ENCODE measurements around the gene ZNF524.
"Not testable (repeated sequence)": the region's sequence is repeated elsewhere in the genome, so short reads cannot be mapped to it uniquely, and the experiment has no call there.

ZNF524 gene

GRCh38 chr19:55580628-55581144, 19.4 kb upstream of the ZNF524 start, which contains the start of gene ZNF579:
TSS of gene ZNF579 (minus strand) at chr19:55580848. CDS start at chr19:55579639, 1,209 bp downstream.
- peaks cover 13% of the 10 kb centered on the region for H3K27me3 ChIP-seq (ENCODE audit: insufficient read depth, poor library complexity, severe bottlenecking)
- DNase-seq (ENCODE audit: low read depth in 1 of 2, low spot score in 1 of 2) = peak; percentile 85 to 93
- TF ChIP-seq POLR2AphosphoS5 (IDR thresholded peaks at IDR 0.05; ENCODE audit: low read depth) = peak; percentile 73; the same call in 1 of the 2 replicates
- no peak for TF ChIP-seq CTCF (IDR thresholded peaks at IDR 0.05; ENCODE audit: insufficient read depth, low read length)
- TF ChIP-seq REST (IDR thresholded peaks at IDR 0.05; ENCODE audit: insufficient replicate concordance, low read depth) = no peak
- TF ChIP-seq GABPA (IDR thresholded peaks at IDR 0.05; ENCODE audit: low read depth) = peak; percentile 94
- TF ChIP-seq SPI1 (IDR thresholded peaks at IDR 0.05; ENCODE audit: borderline replicate concordance, low read depth) = peak; percentile 20; the same call in 1 of the 2 replicates
- H3K27ac ChIP-seq (replicated peaks) = peak within 1 kb of the TSS; percentile 78
- H3K4me3 ChIP-seq (replicated peaks; ENCODE audit: insufficient read depth, low read length) = peak within 1 kb of the TSS; percentile 94

- TF ChIP-seq SPI1 (IDR thresholded peaks at IDR 0.05; ENCODE audit: borderline replicate concordance, low read depth) = no peak
- no peak for TF ChIP-seq GABPA (IDR thresholded peaks at IDR 0.05; ENCODE audit: low read depth)
- TF ChIP-seq REST (IDR thresholded peaks at IDR 0.05; ENCODE audit: insufficient replicate concordance, low read depth) = peak; percentile 98
- TF ChIP-seq CTCF (IDR thresholded peaks at IDR 0.05; ENCODE audit: insufficient read depth, low read length) = no peak
- TF ChIP-seq POLR2AphosphoS5 (IDR thresholded peaks at IDR 0.05; ENCODE audit: low read depth) = no peak
- no peak for DNase-seq (ENCODE audit: low read depth in 1 of 2, low spot score in 1 of 2)
- peak overlapping the region; percentile 78 for H3K27ac ChIP-seq (replicated peaks)
- peak overlapping the region; percentile 94 for H3K4me3 ChIP-seq (replicated peaks; ENCODE audit: insufficient read depth, low read length)
- peaks cover 19% of the 10 kb centered on the region for H3K27me3 ChIP-seq (ENCODE audit: insufficient read depth, poor library complexity, severe bottlenecking)
Observed at GRCh38 chr19:55581145-55581822, 18.8 kb upstream of the ZNF524 start.

- H3K4me3 ChIP-seq (replicated peaks; ENCODE audit: insufficient read depth, low read length) = no peak overlapping the region
- TF ChIP-seq SPI1 (IDR thresholded peaks at IDR 0.05; ENCODE audit: borderline replicate concordance, low read depth) = no peak
- no peak for TF ChIP-seq POLR2AphosphoS5 (IDR thresholded peaks at IDR 0.05; ENCODE audit: low read depth)
- TF ChIP-seq CTCF (IDR thresholded peaks at IDR 0.05; ENCODE audit: insufficient read depth, low read length) = no peak
- no peak for TF ChIP-seq REST (IDR thresholded peaks at IDR 0.05; ENCODE audit: insufficient replicate concordance, low read depth)
- no peak for TF ChIP-seq GABPA (IDR thresholded peaks at IDR 0.05; ENCODE audit: low read depth)
- no peak overlapping the region for H3K27ac ChIP-seq (replicated peaks)
- peaks cover 24% of the 10 kb centered on the region for H3K27me3 ChIP-seq (ENCODE audit: insufficient read depth, poor library complexity, severe bottlenecking)
- DNase-seq (ENCODE audit: low read depth in 1 of 2, low spot score in 1 of 2) = no peak
Observed at GRCh38 chr19:55581823-55582223, 18.3 kb upstream of the ZNF524 start.

GRCh38 chr19:55582284-55582683, 17.8 kb upstream of the ZNF524 start:
- H3K4me3 ChIP-seq (replicated peaks; ENCODE audit: insufficient read depth, low read length); H3K27ac ChIP-seq (replicated peaks); DNase-seq (ENCODE audit: low read depth in 1 of 2, low spot score in 1 of 2): not testable (repeated sequence)
- H3K27me3 ChIP-seq (ENCODE audit: insufficient read depth, poor library complexity, severe bottlenecking) = peaks cover 25% of the 10 kb centered on the region

- H3K4me3 ChIP-seq (replicated peaks; ENCODE audit: insufficient read depth, low read length); H3K27ac ChIP-seq (replicated peaks); DNase-seq (ENCODE audit: low read depth in 1 of 2, low spot score in 1 of 2): not testable (repeated sequence)
- peaks cover 25% of the 10 kb centered on the region for H3K27me3 ChIP-seq (ENCODE audit: insufficient read depth, poor library complexity, severe bottlenecking)
Observed at GRCh38 chr19:55583897-55584296, 16.2 kb upstream of the ZNF524 start.
